Right atrium auricular region (tissue), 2 donors: Measurements from ENCODE around the gene HOXC5. TPM values are rescaled to one million over a fixed set of nuclear protein-coding genes. Genes with fewer than 3 reads are reported as not detected.

Experiments
- DNase-seq: peaks from one replicate; pipeline ENCODE4 v3.0.0-alpha.2; 2019; ENCODE audit warnings: low spot score
- H3K27ac ChIP-seq, 2 donors: fragments of 200-600 bp; sonication (generic); 1 replicate in 1 of 2; 2 replicates in 1 of 2; pipeline ENCODE4 v1.5.1; 2016 to 2019
- H3K27me3 ChIP-seq, 2 donors: fragments of 200-600 bp; sonication (generic); one replicate each; pipeline versions ENCODE4 v1.5.1 to v1.6.0; 2017 to 2019
- H3K36me3 ChIP-seq: fragments of 200-600 bp; sonication (generic); one replicate; pipeline ENCODE4 v1.5.1; 2016
- H3K4me1 ChIP-seq, 2 donors: fragments of 200-600 bp; sonication (generic); one replicate each; pipeline versions ENCODE4 v1.5.1 to v1.6.0; 2017 to 2019
- H3K4me3 ChIP-seq, 2 donors: fragments of 200-600 bp; sonication (generic); 1 replicate in 1 of 2; 2 replicates in 1 of 2; pipeline ENCODE4 v1.5.1; 2017 to 2019; ENCODE audit warnings: mild to moderate bottlenecking in 1 of 2, moderate library complexity in 1 of 2
- H3K9me3 ChIP-seq, 2 donors: fragments of 200-600 bp; sonication (generic); one replicate each; pipeline ENCODE4 v1.5.1; 2019
- CTCF ChIP-seq, 2 donors: fragments of 200-600 bp; sonication (generic); IDR thresholded peaks; one replicate each; pipeline ENCODE4 v1.5.1; 2019; ENCODE audit warnings: antibody characterized with exemption in 2 of 2
- total RNA-seq, 2 donors: library from RNA; depleted of rRNA; stranded (reverse); fragments of >200 nt; gene quantifications; one replicate each; pipeline ENCODE4 v1.1.0, GENCODE V29; 2016

Gene HOXC5
- total RNA-seq, 2 donors from 2014 or later, result 0.33 TPM; not detected in 1

- no peak for DNase-seq
- H3K36me3 ChIP-seq, result no peaks in the 10 kb centered on the region
- H3K4me1 ChIP-seq, result no peaks in the 10 kb centered on the region
- no peak overlapping the region for H3K27ac ChIP-seq
- H3K9me3 ChIP-seq, result no peaks in the 10 kb centered on the region
- TF ChIP-seq CTCF (IDR thresholded peaks at IDR 0.05), result no peak
- H3K27me3 ChIP-seq, result peaks cover 4 to 6% of the 10 kb centered on the region in 2 donors
- no peak overlapping the region for H3K4me3 ChIP-seq
Observed at GRCh38 chr12:54065677-54066076, 32.8 kb downstream of the HOXC5 start.

- H3K36me3 ChIP-seq, result no peaks in the 10 kb centered on the region
- no peak for DNase-seq
- H3K9me3 ChIP-seq, result no peaks in the 10 kb centered on the region
- peaks cover 0 to 3% of the 10 kb centered on the region in 2 donors for H3K27me3 ChIP-seq
- TF ChIP-seq CTCF (IDR thresholded peaks at IDR 0.05), result no peak
- no peak overlapping the region for H3K27ac ChIP-seq
- H3K4me1 ChIP-seq, result no peaks in the 10 kb centered on the region
- no peak overlapping the region for H3K4me3 ChIP-seq
Observed at GRCh38 chr12:54066408-54066807, 33.6 kb downstream of the HOXC5 start.

- no peaks in the 10 kb centered on the region for H3K4me1 ChIP-seq
- H3K27ac ChIP-seq, result no peak overlapping the region
- H3K36me3 ChIP-seq, result no peaks in the 10 kb centered on the region
- DNase-seq, result no peak
- peaks cover 0 to 3% of the 10 kb centered on the region in 2 donors for H3K27me3 ChIP-seq
- H3K4me3 ChIP-seq, result no peak overlapping the region
- no peaks in the 10 kb centered on the region for H3K9me3 ChIP-seq
- no peak for TF ChIP-seq CTCF (IDR thresholded peaks at IDR 0.05)
Observed at GRCh38 chr12:54068418-54069070, 35.7 kb downstream of the HOXC5 start.

GRCh38 chr12:54071942-54072341 is 39.1 kb downstream of the HOXC5 start:
- DNase-seq, result no peak
- no peak for TF ChIP-seq CTCF (IDR thresholded peaks at IDR 0.05)
- no peaks in the 10 kb centered on the region for H3K36me3 ChIP-seq
- no peaks in the 10 kb centered on the region for H3K27me3 ChIP-seq
- no peaks in the 10 kb centered on the region for H3K4me1 ChIP-seq
- H3K4me3 ChIP-seq, result no peak overlapping the region
- no peak overlapping the region for H3K27ac ChIP-seq
- no peaks in the 10 kb centered on the region for H3K9me3 ChIP-seq

GRCh38 chr12:54074308-54074707 is 41.5 kb downstream of the HOXC5 start:
- TF ChIP-seq CTCF (IDR thresholded peaks at IDR 0.05), result no peak
- H3K27me3 ChIP-seq, result no peaks in the 10 kb centered on the region
- no peaks in the 10 kb centered on the region for H3K9me3 ChIP-seq
- no peak for DNase-seq
- H3K4me3 ChIP-seq, result no peak overlapping the region
- H3K36me3 ChIP-seq, result no peaks in the 10 kb centered on the region
- no peaks in the 10 kb centered on the region for H3K4me1 ChIP-seq
- no peak overlapping the region for H3K27ac ChIP-seq

- no peaks in the 10 kb centered on the region for H3K27me3 ChIP-seq
- no peak for TF ChIP-seq CTCF (IDR thresholded peaks at IDR 0.05)
Observed at GRCh38 chr12:54075409-54075808, 42.6 kb downstream of the HOXC5 start.

More at GRCh38 chr12:54075409-54075808, 42.6 kb downstream of the HOXC5 start:
- no peaks in the 10 kb centered on the region for H3K4me1 ChIP-seq
- H3K4me3 ChIP-seq, result no peak overlapping the region
- no peak for DNase-seq
- H3K27ac ChIP-seq, result no peak overlapping the region
- H3K36me3 ChIP-seq, result no peaks in the 10 kb centered on the region
- H3K9me3 ChIP-seq, result no peaks in the 10 kb centered on the region
